ENCODE results near the gene PXT1. TPM values are rescaled to one million over a fixed set of nuclear protein-coding genes. Genes with fewer than 3 reads are reported as not detected.

The PXT1 gene
- total RNA-seq, 1 donor from 2014 or later, result not detected

DNA sequence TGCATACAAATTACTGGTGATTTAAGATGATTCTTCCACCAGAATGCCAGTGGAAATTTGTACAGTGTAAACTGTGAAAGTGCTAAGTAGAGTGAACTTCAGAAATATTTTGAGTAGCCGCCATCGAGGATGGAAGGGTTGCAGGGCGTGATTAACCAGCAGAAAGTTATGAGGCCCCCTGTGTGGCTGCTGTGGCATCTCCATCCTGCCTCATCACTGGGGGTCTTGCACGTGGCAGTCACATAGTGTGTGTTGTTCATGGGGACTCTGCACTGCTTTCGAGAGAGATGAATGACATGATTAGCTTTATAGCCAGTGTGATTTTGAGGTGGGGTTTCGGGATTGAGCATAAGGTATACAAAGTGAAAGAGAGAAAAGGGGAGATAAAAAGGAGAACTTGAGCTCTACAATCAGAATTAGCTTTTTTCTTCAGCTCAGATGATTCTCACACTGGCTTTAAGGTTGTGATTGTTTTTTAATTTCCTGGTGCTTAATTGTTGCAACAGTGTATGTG lies 26.6 kb upstream of the PXT1 start:
- no peak for TF ChIP-seq CTCF (IDR thresholded peaks at IDR 0.05)
- H3K27me3 ChIP-seq, result no peaks in the 10 kb centered on the region
- peaks cover 20 to 21% of the 10 kb centered on the region in 2 donors for H3K36me3 ChIP-seq
- no peaks in the 10 kb centered on the region for H3K4me1 ChIP-seq
- intact Hi-C loops (cut with DNase I), result no loop called here
- no peak overlapping the region for H3K4me3 ChIP-seq
- DNase-seq (ENCODE audit: low spot score in 2 of 2), result no peak
- H3K27ac ChIP-seq, result no peak overlapping the region
- H3K9me3 ChIP-seq, result no peaks in the 10 kb centered on the region

GRCh38 chr6:36467625-36468024 lies 25.0 kb upstream of the PXT1 start:
- no peak overlapping the region for H3K27ac ChIP-seq
- no peaks in the 10 kb centered on the region for H3K27me3 ChIP-seq

GRCh38 chr6:36464233-36464632 lies 21.6 kb upstream of the PXT1 start:
- intact Hi-C loops (cut with DNase I), result no loop called here
- TF ChIP-seq CTCF (IDR thresholded peaks at IDR 0.05), result no peak
- Histone ChIP-seq H3K9me3 (no peaks in the 10 kb centered on the region), H3K4me1 (peaks cover 0 to 4% of the 10 kb centered on the region in 2 donors), H3K27me3 (no peaks in the 10 kb centered on the region), H3K4me3 (no peak overlapping the region), H3K36me3 (no peaks in the 10 kb centered on the region), H3K27ac (no peak overlapping the region)
- DNase-seq (ENCODE audit: low spot score in 2 of 2), result no peak

More at GRCh38 chr6:36467625-36468024, 25.0 kb upstream of the PXT1 start:
- Histone ChIP-seq H3K4me3 (no peak overlapping the region), H3K36me3 (peaks cover 14 to 15% of the 10 kb centered on the region in 2 donors), H3K9me3 (no peaks in the 10 kb centered on the region), H3K4me1 (no peaks in the 10 kb centered on the region)
- intact Hi-C loops (cut with DNase I), result no loop called here
- TF ChIP-seq CTCF (IDR thresholded peaks at IDR 0.05), result no peak
- no peak for DNase-seq (ENCODE audit: low spot score in 2 of 2)

DNA sequence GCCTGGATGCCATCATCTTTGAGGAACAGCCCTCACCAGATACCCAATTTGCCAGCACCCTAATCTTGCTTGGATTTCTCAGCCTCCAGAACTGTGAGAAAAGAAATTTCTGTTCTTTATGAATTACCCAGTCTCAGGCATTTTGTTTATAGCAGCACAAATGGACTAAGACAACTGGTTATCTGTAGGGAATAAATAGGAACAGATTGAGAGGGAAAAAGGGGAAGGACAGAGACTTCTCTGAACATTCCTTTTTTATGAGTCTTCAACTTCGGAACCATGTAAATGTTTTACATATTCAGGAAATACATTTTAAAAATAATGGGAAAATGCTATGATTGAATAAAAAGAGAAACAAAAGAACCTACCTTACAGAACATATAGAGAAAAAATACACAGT lies 21.0 kb upstream of the PXT1 start:
- Histone ChIP-seq H3K4me1 (peaks cover 0 to 4% of the 10 kb centered on the region in 2 donors), H3K36me3 (no peaks in the 10 kb centered on the region)
- TF ChIP-seq CTCF (IDR thresholded peaks at IDR 0.05), result no peak

GRCh38 chr6:36461646-36462045 lies 19.0 kb upstream of the PXT1 start:
- Histone ChIP-seq H3K27me3 (no peaks in the 10 kb centered on the region), H3K36me3 (no peaks in the 10 kb centered on the region), H3K9me3 (no peaks in the 10 kb centered on the region), H3K27ac (no peak overlapping the region), H3K4me1 (peaks cover 0 to 4% of the 10 kb centered on the region in 2 donors), H3K4me3 (no peak overlapping the region)
- intact Hi-C loops (cut with DNase I), result no loop called here
- TF ChIP-seq CTCF (IDR thresholded peaks at IDR 0.05), result no peak
- no peak for DNase-seq (ENCODE audit: low spot score in 2 of 2)

More for the DNA sequence above, 21.0 kb upstream of the PXT1 start:
- Histone ChIP-seq H3K4me3 (no peak overlapping the region), H3K27ac (no peak overlapping the region), H3K9me3 (no peaks in the 10 kb centered on the region), H3K27me3 (no peaks in the 10 kb centered on the region)
- DNase-seq (ENCODE audit: low spot score in 2 of 2), result no peak
- intact Hi-C loops (cut with DNase I), result no loop called here

- no peaks in the 10 kb centered on the region for H3K27me3 ChIP-seq
- intact Hi-C loops (cut with DNase I), result no loop called here
- no peaks in the 10 kb centered on the region for H3K36me3 ChIP-seq
These were observed 18.3 kb upstream of the PXT1 start for GRCh38 chr6:36460916-36461315.

More at GRCh38 chr6:36460916-36461315, 18.3 kb upstream of the PXT1 start:
- no peak overlapping the region for H3K27ac ChIP-seq
- no peak for TF ChIP-seq CTCF (IDR thresholded peaks at IDR 0.05)
- H3K4me1 ChIP-seq, result peaks cover 0 to 4% of the 10 kb centered on the region in 2 donors
- no peaks in the 10 kb centered on the region for H3K9me3 ChIP-seq
- no peak overlapping the region for H3K4me3 ChIP-seq
- DNase-seq (ENCODE audit: low spot score in 2 of 2), result no peak
